Kidney capillary endothelial cell (primary cell): ENCODE data around the gene PHF21A.

Experiments
- DNase-seq: peaks from one replicate; pipeline ENCODE4 v3.0.0-alpha.2; 2018; ENCODE audit warnings: low spot score

PHF21A gene

GRCh38 chr11:45933846-45934579 lies 187.2 kb downstream of the PHF21A start:
- no peak for DNase-seq

DNA sequence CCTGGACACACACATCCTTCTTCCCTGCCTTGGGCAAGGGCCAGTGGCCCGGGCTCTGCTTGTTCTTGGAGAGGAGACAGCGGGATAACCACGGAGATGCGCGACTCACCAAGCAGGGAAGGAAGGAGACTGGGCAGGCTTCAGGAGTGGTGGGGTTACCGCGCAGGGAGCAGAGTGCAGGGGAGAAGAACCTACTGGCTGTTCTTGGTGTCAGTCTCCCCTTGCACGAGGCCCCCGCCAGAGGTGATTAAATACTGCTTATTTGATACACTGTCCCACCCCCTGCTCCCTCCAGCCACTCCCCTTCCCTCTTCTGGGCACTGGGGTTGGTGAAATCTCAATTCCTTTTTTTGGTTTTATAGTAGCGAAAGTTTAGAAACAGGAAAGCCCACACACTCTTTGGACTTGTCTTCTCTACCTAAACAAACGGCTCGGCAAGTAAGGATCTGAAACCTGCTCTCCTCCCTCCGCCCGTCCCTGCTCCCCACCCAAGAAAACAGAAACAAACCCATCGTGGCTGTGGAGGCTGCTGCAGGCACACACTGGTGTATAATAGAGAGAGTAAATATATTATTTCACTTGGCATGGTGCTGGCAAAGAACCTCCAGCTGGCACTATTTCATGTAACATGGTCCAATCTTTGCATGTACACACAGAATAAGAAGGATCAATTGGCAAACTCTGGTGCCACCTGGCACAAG lies 188.0 kb downstream of the PHF21A start:
- DNase-seq, result no peak

GRCh38 chr11:45932217-45932616 lies 189.0 kb downstream of the PHF21A start:
- no peak for DNase-seq

DNA sequence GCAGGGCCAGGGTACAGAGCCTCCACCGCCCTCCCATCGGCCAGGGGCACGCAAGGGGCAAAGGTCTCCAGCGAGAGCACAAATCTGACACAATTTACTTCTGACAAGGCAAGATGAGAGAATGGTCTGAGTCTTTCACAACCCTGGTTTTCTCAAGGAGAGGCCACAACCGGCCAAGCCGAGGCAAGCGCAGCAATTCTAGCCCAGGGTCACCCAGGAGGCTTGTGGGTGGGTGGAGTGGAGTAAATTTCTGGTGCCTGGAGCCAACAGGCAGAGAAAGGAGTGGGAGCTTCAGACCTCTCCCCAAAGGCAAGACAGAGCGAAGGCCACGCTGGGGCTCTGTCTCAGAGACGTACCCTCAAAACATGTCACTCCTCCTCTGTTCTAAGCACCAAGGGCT lies 189.5 kb downstream of the PHF21A start:
- DNase-seq, result no peak

GRCh38 chr11:45930951-45931570 lies 190.2 kb downstream of the PHF21A start:
- DNase-seq, result no peak

DNA sequence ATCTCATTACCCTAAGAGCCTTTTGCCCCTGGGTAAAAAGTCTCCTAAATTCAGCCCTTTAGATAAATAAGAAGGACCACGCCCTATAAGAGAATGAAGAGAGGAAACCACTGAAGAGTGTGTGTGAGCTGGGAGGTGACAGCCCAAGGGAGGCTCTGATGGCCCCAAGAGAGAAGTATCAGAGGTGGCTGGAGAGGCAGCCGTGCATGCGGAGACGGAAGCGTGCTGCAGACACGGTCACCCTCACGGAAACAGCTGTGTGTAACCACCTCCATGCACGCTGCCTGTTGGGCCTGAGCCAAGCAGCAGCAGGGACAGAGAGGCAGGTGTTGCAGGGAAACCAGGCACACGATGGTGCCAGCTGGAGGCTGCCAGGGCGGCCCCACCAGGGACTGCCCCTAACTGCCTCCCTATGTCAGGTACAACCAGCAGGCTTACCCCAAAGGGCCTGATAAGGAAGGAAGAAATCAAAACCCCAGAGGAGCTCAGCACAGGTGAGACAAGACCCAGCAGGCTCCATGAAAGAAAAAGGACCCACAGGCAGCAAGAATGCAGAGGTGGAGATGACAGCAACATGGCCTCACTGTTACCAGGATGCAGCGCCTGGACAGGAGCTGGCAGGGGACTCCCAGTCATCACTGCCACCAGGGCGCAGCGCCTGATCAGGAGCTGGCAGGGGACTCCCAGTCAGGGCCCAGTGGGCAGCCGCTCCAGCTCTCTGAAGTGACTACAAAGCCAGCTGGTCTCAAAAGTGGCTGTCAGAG lies 191.0 kb downstream of the PHF21A start:
- DNase-seq, result no peak

DNA sequence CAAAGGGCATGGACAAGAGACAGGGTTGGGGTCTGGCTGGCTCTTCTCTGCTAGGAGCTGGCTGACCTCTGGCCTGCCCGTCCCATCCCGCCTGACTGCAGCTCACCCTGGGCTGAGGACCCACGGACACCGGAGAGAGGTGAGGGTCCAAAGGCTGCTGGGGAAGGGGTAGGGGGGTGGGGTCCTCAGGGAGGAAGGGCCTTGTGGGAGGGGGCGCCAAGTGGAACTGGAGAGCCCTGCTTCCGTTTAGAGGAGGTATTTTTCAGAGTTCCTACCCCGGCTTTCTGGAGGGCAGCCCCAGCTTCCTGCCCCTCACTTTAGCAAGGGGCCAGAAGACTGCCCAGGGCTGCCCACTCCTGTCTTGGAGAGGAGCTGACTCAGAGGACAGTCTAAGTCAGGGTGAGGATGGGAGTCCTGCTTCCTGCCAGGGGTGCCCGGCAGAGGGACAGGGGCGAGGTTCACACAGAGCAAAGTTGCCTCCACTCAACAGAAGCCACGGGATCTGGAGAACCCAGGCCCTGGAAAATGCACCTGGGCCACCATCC lies 191.7 kb downstream of the PHF21A start:
- no peak for DNase-seq

GRCh38 chr11:45928535-45929215 lies 192.6 kb downstream of the PHF21A start:
- DNase-seq, result no peak

- DNase-seq, result no peak
Measured at GRCh38 chr11:45927684-45928413, 193.4 kb downstream of the PHF21A start.

GRCh38 chr11:45927332-45927683 lies 193.9 kb downstream of the PHF21A start:
- no peak for DNase-seq

GRCh38 chr11:45926536-45927331 lies 194.5 kb downstream of the PHF21A start:
- DNase-seq, result no peak

GRCh38 chr11:45926001-45926401 lies 195.3 kb downstream of the PHF21A start:
- DNase-seq, result no peak

DNA sequence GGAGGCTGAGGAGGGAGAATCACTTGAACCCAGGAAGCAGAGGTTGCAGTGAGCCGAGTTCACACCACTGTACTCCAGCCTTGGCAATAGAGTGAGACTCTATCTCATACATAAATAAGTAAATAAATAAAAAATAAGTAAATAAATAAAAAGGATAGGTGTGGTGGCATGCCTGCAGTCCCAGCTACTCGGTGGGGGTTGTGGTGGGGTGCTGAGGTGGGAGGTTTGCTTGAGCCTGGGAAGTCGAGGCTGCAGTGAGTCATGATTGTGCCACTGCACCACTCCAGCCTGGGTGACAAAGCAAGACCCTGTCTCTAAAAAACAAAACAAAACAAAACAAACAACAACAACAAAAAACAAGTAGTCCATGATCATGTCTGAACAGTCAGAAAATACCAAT lies 195.7 kb downstream of the PHF21A start:
- no peak for DNase-seq

DNA sequence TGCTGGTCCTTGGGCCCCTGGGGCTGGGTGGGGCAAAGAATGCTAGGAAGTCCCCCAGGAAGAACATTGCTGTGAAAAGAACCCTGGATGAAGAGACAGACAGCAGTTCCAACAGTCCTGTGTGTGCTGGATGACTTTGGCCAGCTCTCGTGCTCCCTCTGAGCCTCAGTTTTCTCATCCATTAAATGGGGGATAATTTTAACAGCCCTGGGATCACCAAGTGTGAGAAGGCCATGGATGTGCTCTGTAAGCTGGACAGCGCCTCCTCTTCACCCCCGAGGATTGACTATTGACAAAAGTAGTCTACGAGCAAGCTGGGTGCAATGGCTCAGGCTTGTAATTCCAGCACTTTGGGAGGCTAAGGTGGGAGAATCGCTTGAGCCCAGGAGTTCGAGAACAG lies 196.3 kb downstream of the PHF21A start:
- DNase-seq, result no peak

DNA sequence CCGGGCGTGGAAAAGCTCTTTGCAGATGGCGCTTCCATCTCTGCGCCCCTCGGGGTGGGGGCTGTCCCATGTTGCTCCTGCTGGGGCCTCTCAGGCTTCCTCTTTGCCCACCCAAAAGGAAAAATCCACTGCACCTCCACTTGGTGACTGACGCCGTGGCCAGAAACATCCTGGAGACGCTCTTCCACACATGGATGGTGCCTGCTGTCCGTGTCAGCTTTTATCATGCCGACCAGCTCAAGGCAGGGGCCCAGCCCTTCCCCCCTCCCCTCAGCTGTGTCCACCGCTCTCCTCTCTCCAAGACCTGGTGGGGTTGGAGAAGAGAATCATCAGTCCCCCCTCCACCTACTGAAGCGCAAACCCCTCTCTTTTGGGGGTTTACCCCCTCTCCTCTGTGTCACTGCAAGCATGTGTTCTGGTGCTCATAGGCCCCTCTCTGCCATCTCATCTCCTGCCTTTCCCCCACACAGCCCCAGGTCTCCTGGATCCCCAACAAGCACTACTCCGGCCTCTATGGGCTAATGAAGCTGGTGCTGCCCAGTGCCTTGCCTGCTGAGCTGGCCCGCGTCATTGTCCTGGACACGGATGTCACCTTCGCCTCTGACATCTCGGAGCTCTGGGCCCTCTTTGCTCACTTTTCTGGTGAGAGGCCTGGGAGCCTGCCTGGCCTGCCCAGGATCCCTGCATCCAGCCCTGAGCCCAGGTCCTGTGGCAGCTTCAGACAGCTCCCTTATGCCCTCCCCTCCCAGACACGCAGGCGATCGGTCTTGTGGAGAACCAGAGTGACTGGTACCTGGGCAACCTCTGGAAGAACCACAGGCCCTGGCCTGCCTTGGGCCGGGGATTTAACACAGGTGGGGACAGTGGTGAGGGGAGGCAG lies 197.0 kb downstream of the PHF21A start:
- DNase-seq, result no peak

- no peak for DNase-seq
Measured at GRCh38 chr11:45922425-45923082, 198.7 kb downstream of the PHF21A start, which contains the start of gene LARGE2. Gene LARGE2 (plus strand): TSS chr11:45922656. CDS start chr11:45922883, 227 bp downstream.

DNA sequence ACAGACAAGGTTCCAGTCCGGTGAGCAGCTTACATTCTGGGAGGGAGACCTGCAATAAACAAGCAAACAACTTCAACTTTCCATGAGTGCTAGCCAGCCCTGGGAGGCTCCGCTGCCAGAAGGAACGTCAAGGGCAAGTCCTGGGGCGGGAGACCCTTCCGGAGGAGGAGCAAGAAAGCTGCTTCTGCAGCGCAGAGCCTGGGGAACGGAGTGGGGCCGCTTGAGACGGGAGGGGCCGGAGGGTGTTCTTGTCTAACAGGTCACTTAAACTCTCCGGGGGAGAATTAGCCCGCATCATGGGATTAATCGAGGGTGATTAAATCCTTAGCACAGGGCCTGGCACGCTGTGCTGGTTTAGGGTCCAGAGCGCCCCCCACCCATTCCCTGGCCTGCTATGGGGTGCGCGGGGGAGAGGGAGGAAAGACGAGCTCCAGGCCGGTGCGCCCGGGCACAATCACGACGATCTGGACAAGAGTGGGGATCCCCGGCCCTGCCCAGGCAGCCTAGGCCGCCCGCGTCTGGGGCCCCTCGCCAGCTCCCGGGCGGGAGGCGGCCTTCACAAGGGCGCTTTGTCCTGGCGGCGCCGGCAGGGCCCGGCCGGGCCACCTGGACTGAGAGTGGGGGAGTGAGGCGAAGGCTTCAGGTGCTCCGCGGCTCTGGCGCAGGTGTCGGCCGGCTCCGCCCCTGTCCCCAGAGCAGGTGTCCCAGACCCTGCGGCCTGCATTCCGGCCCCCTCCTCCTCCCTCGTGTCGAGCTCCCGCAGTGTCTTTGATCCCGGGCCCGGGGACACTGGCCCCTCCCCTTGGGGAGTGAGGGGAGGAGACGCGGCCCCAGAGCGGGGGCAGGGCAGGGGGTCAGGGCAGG lies 199.5 kb downstream of the PHF21A start:
- no peak for DNase-seq
